GM23248 (cell line): ENCODE results near the gene SOD3. TPM values are rescaled to one million over a fixed set of nuclear protein-coding genes. Genes with fewer than 3 reads are reported as not detected.

ENCODE experiments used
- DNase-seq: peaks from one replicate; pipeline ENCODE4 v3.0.0-alpha.2; 2015
- H2AFZ ChIP-seq: fragments of 200-600 bp; sonication (generic); 2 replicates; pipeline ENCODE4 v1.6.1; 2016; ENCODE audit warnings: antibody characterized with exemption
- H3F3A ChIP-seq: fragments of 200-600 bp; sonication (generic); 2 replicates; pipeline ENCODE4 v1.6.1; 2016; ENCODE audit warnings: mild to moderate bottlenecking, antibody characterized with exemption, mixed run types; ENCODE audit not compliant: insufficient read depth
- H3K27ac ChIP-seq: fragments of 200-600 bp; sonication (generic); 2 replicates; pipeline ENCODE4 v1.5.1; 2016; ENCODE audit warnings: mild to moderate bottlenecking
- H3K27me3 ChIP-seq: fragments of 200-600 bp; sonication (generic); replicated peaks from 2 replicates; pipeline ENCODE4 v1.6.1; 2016; ENCODE audit warnings: mild to moderate bottlenecking; ENCODE audit not compliant: insufficient read depth
- H3K36me3 ChIP-seq: fragments of 200-600 bp; sonication (generic); 2 replicates; pipeline ENCODE4 v1.6.1; 2016; ENCODE audit warnings: low read depth, mild to moderate bottlenecking
- H3K4me1 ChIP-seq: fragments of 200-600 bp; sonication (generic); 2 replicates; pipeline ENCODE4 v1.6.1; 2016; ENCODE audit warnings: mild to moderate bottlenecking; ENCODE audit not compliant: insufficient read depth
- H3K4me2 ChIP-seq: fragments of 200-600 bp; sonication (generic); one replicate; pipeline ENCODE4 v1.6.1; 2016; ENCODE audit warnings: mild to moderate bottlenecking; ENCODE audit not compliant: unreplicated experiment
- H3K4me3 ChIP-seq: fragments of 200-600 bp; sonication (generic); 2 replicates; pipeline ENCODE4 v1.5.1; 2016; ENCODE audit warnings: mild to moderate bottlenecking
- H3K79me2 ChIP-seq: fragments of 200-600 bp; sonication (generic); 2 replicates; pipeline ENCODE4 v1.6.1; 2016; ENCODE audit warnings: mild to moderate bottlenecking; ENCODE audit not compliant: insufficient read depth
- H3K9ac ChIP-seq: fragments of 200-600 bp; sonication (generic); 2 replicates; pipeline ENCODE4 v1.6.1; 2016; ENCODE audit warnings: mild to moderate bottlenecking
- H3K9me2 ChIP-seq: fragments of 200-600 bp; sonication (generic); 2 replicates; pipeline ENCODE4 v1.6.1; 2016; ENCODE audit warnings: mixed run types, mild to moderate bottlenecking, moderate library complexity; ENCODE audit not compliant: insufficient read depth
- H3K9me3 ChIP-seq: fragments of 200-600 bp; sonication (generic); one replicate; pipeline ENCODE4 v1.6.1; 2017; ENCODE audit warnings: low read depth
- H4K20me1 ChIP-seq: fragments of 200-600 bp; sonication (generic); 2 replicates; pipeline ENCODE4 v1.6.0; 2016; ENCODE audit not compliant: insufficient read depth
- EZH2 ChIP-seq: fragments of 200-600 bp; sonication (generic); IDR thresholded peaks from 2 replicates; pipeline ENCODE4 v1.6.1; 2018; ENCODE audit warnings: antibody characterized with exemption, mild to moderate bottlenecking; ENCODE audit not compliant: insufficient read depth, poor library complexity, severe bottlenecking
- EZH2phosphoT487 ChIP-seq: fragments of 200-600 bp; sonication (generic); IDR thresholded peaks from 2 replicates; pipeline ENCODE4 v1.6.1; 2018; ENCODE audit warnings: antibody characterized with exemption, moderate library complexity, mild to moderate bottlenecking, low read depth; ENCODE audit not compliant: insufficient read depth
- WGBS, 2 experiments: methylation state at CpG; one replicate each; pipeline ENCODE4 v1.1.6; 2015 to 2017; ENCODE audit warnings: low lambda C conversion rate in 2 of 2, low coverage in 1 of 2; ENCODE audit errors: missing lambda C conversion rate in 2 of 2; 5-methylcytosine and 5-hydroxymethylcytosine counted together
- in situ Hi-C: fragments of 300-500 bp; cut with MboI; formaldehyde crosslinking; loops from 2 replicates; pipeline ENCODE4 v1.15.0; 2020
- polyA plus RNA-seq: library from polyadenylated mRNA; unstranded; fragments of >200 nt; fragmentation: Nextera tagmentation; extraction: Ambion mirVana; gene quantifications from 2 replicates; pipeline ENCODE4 v1.2.1, GENCODE V29; 2016
- total RNA-seq: library from RNA; depleted of rRNA; stranded (reverse); fragments of >200 nt; shearing (Covaris generic); gene quantifications from 2 replicates; pipeline ENCODE4 v1.2.3, GENCODE V29; 2014

The SOD3 gene
- total and polyA plus RNA-seq, 2 experiments from 2014 or later, result 8.2 to 10.1 TPM

DNA sequence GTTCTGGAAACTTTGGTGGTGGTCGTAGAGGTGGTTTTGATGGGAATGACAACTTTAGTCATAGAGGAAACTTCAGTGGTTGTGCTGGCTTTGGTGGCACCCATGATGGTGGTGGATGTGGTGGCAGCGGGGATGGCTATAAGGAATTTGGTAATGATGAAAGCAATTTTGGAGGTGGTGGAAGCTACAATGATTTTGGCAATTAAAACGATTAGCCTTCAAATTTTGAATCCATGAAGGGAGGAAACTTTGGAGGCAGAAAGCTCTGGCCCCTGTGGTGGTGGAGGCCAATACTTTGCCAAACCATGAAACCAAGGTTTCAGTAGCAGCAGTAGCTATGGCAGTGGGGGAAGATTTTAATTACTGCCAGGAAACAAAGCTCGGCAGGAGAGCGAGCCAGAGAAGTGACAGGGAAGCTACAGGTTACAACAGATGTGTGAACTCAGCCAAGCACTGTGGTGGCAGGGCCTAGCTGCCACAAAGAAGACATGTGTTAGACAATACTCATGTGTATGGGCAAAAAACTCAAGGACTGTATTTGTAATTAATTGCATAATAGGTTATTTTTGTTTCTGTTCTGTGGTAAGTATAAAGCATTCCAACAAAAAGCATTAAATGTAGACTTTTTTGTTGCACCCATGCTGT, 23.2 kb upstream of the SOD3 start:
- in situ Hi-C loops, result no loop called here
- H3K27ac ChIP-seq, result no peak overlapping the region

DNA sequence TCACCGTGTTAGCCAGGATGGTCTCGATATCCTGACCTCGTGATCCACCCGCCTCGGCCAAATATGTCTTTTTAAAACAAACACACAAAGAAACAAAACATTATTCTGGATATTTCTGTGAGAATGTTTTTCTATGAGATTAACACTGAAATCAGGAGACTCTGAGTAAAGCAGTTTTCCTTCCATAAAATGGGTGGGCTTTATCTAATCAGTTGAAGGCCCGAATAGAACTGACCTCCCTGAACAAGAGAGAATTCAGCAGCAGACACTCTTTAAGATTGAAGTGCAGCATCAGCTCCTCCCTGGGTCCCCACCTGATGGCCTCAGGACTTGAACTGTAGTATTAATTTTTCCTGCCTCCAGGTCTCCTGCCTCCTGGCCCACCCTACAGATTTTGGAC, 22.4 kb upstream of the SOD3 start:
- no peaks in the 10 kb centered on the region for H3K27me3 ChIP-seq
- H3K9me3 ChIP-seq, result no peaks in the 10 kb centered on the region
- H2AFZ ChIP-seq, result no peak overlapping the region
- in situ Hi-C loops, result no loop called here
- H3K27ac ChIP-seq, result no peak overlapping the region
- H3K4me3 ChIP-seq, result no peak overlapping the region
- no peak overlapping the region for H3K9ac ChIP-seq
- 88 to 90% methylated on average over 6 of the region's 6 CpGs for WGBS, 2 experiments
- H3K4me2 ChIP-seq, result no peak overlapping the region
- peaks cover 44% of the 10 kb centered on the region for H3F3A ChIP-seq
- H3K36me3 ChIP-seq, result no peaks in the 10 kb centered on the region
- no peaks in the 10 kb centered on the region for H4K20me1 ChIP-seq
- TF ChIP-seq EZH2phosphoT487 (no peak), EZH2 (no peak)
- H3K79me2 ChIP-seq, result no peaks in the 10 kb centered on the region
- H3K4me1 ChIP-seq, result peaks cover 47% of the 10 kb centered on the region
- no peak for DNase-seq
- no peaks in the 10 kb centered on the region for H3K9me2 ChIP-seq

More for the DNA sequence above, 23.2 kb upstream of the SOD3 start:
- no peak overlapping the region for H3K9ac ChIP-seq
- peaks cover 40% of the 10 kb centered on the region for H3K4me1 ChIP-seq
- no peaks in the 10 kb centered on the region for H3K79me2 ChIP-seq
- no peak for DNase-seq
- H2AFZ ChIP-seq, result no peak overlapping the region
- no peaks in the 10 kb centered on the region for H3K9me2 ChIP-seq
- no peak overlapping the region for H3K4me2 ChIP-seq
- H3F3A ChIP-seq, result peaks cover 36% of the 10 kb centered on the region
- H3K27me3 ChIP-seq, result no peaks in the 10 kb centered on the region
- 82 to 94% methylated on average over 5 of the region's 5 CpGs for WGBS, 2 experiments
- H3K4me3 ChIP-seq, result no peak overlapping the region
- H4K20me1 ChIP-seq, result no peaks in the 10 kb centered on the region
- TF ChIP-seq EZH2, result no peak
- H3K9me3 ChIP-seq, result no peaks in the 10 kb centered on the region
- no peaks in the 10 kb centered on the region for H3K36me3 ChIP-seq

DNA sequence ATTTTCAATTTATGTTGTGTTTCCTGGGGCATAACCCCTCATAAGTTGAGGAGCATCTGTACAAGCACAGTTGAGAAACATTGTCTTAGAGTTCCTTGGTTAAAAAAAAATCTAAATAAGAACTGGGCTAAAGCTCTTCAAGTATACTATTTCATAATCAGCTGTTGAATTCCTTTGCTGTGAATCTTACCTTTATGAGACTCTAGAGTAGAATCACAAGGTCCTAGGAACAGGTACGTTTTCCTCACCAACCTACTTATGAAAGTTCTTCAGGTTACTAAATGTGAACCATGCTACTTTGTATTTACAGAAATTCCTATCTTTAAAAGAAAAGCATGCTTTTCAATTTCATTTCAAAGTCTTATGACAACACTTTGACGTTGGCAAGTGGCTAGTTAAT, 20.9 kb upstream of the SOD3 start:
- no peak overlapping the region for H3K4me3 ChIP-seq
- H3K4me1 ChIP-seq, result peaks cover 53% of the 10 kb centered on the region
- no peak overlapping the region for H3K9ac ChIP-seq
- no peak overlapping the region for H3K4me2 ChIP-seq
- H3K9me2 ChIP-seq, result no peaks in the 10 kb centered on the region
- in situ Hi-C loops, result no loop called here
- no peaks in the 10 kb centered on the region for H3K27me3 ChIP-seq
- no peak overlapping the region for H3K27ac ChIP-seq
- 50 to 96% methylated on average over 1 to 2 of the region's 2 CpGs for WGBS, 2 experiments
- no peak for TF ChIP-seq EZH2phosphoT487
- no peaks in the 10 kb centered on the region for H3K79me2 ChIP-seq
- peak; percentile 47 for DNase-seq
- peaks cover 54% of the 10 kb centered on the region for H3F3A ChIP-seq
- no peaks in the 10 kb centered on the region for H3K9me3 ChIP-seq
- no peaks in the 10 kb centered on the region for H3K36me3 ChIP-seq
- no peaks in the 10 kb centered on the region for H4K20me1 ChIP-seq
- no peak overlapping the region for H2AFZ ChIP-seq

- 72 to 80% methylated on average over 2 of the region's 2 CpGs for WGBS, 2 experiments
- in situ Hi-C loops, result no loop called here
Measured at GRCh38 chr4:24775032-24775605, 20.3 kb upstream of the SOD3 start.

More at GRCh38 chr4:24775032-24775605, 20.3 kb upstream of the SOD3 start:
- Histone ChIP-seq H3K36me3 (no peaks in the 10 kb centered on the region), H4K20me1 (no peaks in the 10 kb centered on the region), H3K4me3 (no peak overlapping the region), H2AFZ (no peak overlapping the region), H3K9me3 (no peaks in the 10 kb centered on the region), H3F3A (peaks cover 54% of the 10 kb centered on the region), H3K4me1 (peaks cover 51% of the 10 kb centered on the region), H3K9ac (no peak overlapping the region), H3K27me3 (no peaks in the 10 kb centered on the region), H3K79me2 (no peaks in the 10 kb centered on the region), H3K4me2 (no peak overlapping the region), H3K27ac (no peak overlapping the region), H3K9me2 (no peaks in the 10 kb centered on the region)
- TF ChIP-seq EZH2phosphoT487 (no peak), EZH2 (no peak)
- peak; percentile 49 for DNase-seq
